Erythroblast (primary cell): ENCODE data around the gene KIF5C.

Experiments used
- GATA1 ChIP-seq: IDR thresholded peaks from 2 replicates; pipeline ENCODE4 v1.6.1; 2011; ENCODE audit warnings: low read depth, mild to moderate bottlenecking, control low read depth, low read length, moderate library complexity
- POLR2A ChIP-seq: IDR thresholded peaks from 2 replicates; pipeline ENCODE4 v1.6.1; 2011; ENCODE audit warnings: mild to moderate bottlenecking, low read length

DNA sequence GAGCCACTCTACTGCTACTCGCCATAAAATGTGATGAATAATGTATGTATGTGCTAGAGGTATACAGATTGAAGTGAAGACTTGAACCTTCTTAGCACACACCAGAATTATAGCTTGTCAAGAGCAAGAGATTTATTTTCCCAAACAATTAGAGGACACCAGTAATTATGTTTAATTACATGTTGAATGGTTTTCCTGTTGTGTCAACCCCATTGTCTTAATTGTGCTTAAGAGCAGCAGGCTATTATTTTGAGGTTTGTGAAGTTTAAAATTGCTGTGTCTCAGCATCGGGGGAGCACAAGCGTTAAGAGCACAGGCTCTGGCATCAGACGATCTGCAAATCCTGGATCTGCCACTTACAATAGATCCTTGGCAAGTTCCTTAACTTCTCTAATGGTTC lies 29.0 kb downstream of the KIF5C start:
- TF ChIP-seq POLR2A (no peak), GATA1 (no peak)
